ENCODE measurements around the gene ARHGAP31.

DNA sequence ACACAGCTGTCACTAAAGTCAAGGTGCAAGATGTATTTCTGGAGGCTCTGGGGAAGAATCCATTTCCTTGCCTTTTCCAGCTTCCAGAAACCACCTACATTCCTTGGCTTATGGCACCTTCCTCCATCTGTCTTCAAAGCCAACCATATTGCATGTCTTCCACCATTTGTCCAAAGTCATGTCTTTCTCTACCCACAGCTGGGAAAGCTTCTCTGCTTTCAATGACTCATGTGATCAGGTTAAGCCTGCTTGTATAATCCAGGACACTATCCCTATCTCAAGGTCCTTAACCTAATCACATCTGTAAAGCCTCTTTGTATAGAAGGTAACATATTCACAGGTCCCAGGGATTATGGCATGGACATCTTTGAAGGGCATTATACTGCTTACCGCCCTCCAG, 14.2 kb downstream of the ARHGAP31 start:
- TF ChIP-seq, protein P1, sequence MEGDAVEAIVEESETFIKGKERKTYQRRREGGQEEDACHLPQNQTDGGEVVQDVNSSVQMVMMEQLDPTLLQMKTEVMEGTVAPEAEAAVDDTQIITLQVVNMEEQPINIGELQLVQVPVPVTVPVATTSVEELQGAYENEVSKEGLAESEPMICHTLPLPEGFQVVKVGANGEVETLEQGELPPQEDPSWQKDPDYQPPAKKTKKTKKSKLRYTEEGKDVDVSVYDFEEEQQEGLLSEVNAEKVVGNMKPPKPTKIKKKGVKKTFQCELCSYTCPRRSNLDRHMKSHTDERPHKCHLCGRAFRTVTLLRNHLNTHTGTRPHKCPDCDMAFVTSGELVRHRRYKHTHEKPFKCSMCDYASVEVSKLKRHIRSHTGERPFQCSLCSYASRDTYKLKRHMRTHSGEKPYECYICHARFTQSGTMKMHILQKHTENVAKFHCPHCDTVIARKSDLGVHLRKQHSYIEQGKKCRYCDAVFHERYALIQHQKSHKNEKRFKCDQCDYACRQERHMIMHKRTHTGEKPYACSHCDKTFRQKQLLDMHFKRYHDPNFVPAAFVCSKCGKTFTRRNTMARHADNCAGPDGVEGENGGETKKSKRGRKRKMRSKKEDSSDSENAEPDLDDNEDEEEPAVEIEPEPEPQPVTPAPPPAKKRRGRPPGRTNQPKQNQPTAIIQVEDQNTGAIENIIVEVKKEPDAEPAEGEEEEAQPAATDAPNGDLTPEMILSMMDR (IDR thresholded peaks at IDR 0.05) = no peak
- no peak for TF ChIP-seq POLR2A (IDR thresholded peaks at IDR 0.05)

Data from esophagus squamous epithelium (tissue), 4 donors.